BJ (cell line): Measurements from ENCODE around the gene WBP1. TPM values are rescaled to one million over a fixed set of nuclear protein-coding genes. Genes with fewer than 3 reads are reported as not detected.

Experiments
- CTCF ChIA-PET: fragments of 350-600 bp; formaldehyde crosslinking; extraction: SDS; loops from one replicate; lab custom pipeline; 2021; ENCODE audit warnings: antibody characterized with exemption, inconsistent platforms; lab: Yijun Ruan, JAX
- POLR2A ChIA-PET: fragments of 300-600 bp; sonication (Branson Sonifier 250); formaldehyde crosslinking; extraction: SDS; loops from one replicate; lab custom pipeline; 2021; ENCODE audit warnings: antibody characterized with exemption; lab: Charles Lee
- DNase-seq: peaks from one replicate; pipeline ENCODE4 v3.0.0-alpha.2; 2011; ENCODE audit warnings: low read depth
- H3K27me3 ChIP-seq: 2 replicates; pipeline ENCODE4 v1.6.0; 2011; ENCODE audit warnings: low read length; ENCODE audit not compliant: control insufficient read depth, insufficient read depth
- H3K36me3 ChIP-seq: 2 replicates; pipeline ENCODE4 v1.5.1; 2011; ENCODE audit warnings: low read length; ENCODE audit not compliant: control insufficient read depth, insufficient read depth
- H3K4me3 ChIP-seq: 2 replicates; pipeline ENCODE4 v1.5.1; 2011; ENCODE audit warnings: low read depth, mild to moderate bottlenecking, control low read depth, low read length
- polyA plus RNA-seq: library from polyadenylated mRNA; depleted of rRNA; stranded (reverse); fragments of >200 nt; gene quantifications from 2 replicates; pipeline ENCODE4 v1.2.3, GENCODE V29; 2011
- TF ChIP-seq, protein P1 (sequence below): IDR thresholded peaks from 2 replicates; pipeline ENCODE4 v1.5.1; 2011; ENCODE audit warnings: low read depth, mild to moderate bottlenecking, control low read depth, inconsistent platforms, low read length, moderate library complexity; ENCODE audit not compliant: insufficient read depth

Gene WBP1
- polyA plus RNA-seq, 1 experiment, result 92.0 TPM

DNA sequence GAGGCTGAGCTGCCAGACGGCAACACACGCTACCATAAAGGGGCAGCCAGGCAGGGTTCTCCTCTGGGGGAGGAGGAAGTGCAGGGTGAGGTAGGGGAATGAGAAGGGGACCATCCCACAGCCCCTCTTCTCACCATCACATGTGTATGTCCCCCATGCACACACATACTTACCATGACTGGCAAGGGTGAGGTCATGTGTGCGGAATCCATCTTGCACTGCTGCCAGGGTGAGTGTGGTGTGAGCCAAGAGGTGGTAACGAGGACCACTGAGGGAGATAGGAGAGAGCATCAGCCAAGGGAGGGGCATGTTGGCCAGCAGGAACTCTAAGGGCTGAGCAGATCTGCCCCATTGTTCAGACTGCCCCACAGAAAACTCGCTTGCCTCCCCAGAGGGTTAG, 29.6 kb upstream of the WBP1 start:
- TF ChIP-seq, protein P1, sequence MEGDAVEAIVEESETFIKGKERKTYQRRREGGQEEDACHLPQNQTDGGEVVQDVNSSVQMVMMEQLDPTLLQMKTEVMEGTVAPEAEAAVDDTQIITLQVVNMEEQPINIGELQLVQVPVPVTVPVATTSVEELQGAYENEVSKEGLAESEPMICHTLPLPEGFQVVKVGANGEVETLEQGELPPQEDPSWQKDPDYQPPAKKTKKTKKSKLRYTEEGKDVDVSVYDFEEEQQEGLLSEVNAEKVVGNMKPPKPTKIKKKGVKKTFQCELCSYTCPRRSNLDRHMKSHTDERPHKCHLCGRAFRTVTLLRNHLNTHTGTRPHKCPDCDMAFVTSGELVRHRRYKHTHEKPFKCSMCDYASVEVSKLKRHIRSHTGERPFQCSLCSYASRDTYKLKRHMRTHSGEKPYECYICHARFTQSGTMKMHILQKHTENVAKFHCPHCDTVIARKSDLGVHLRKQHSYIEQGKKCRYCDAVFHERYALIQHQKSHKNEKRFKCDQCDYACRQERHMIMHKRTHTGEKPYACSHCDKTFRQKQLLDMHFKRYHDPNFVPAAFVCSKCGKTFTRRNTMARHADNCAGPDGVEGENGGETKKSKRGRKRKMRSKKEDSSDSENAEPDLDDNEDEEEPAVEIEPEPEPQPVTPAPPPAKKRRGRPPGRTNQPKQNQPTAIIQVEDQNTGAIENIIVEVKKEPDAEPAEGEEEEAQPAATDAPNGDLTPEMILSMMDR, result no peak
- no peak overlapping the region for H3K4me3 ChIP-seq
- peaks cover 29% of the 10 kb centered on the region for H3K36me3 ChIP-seq
- no peaks in the 10 kb centered on the region for H3K27me3 ChIP-seq
- no peak for DNase-seq
- ChIA-PET CTCF (interaction anchor here (0.8 to 1.2 kb wide), 3 partner anchors 9 to 94 kb away, joined by 3 read pairs; no protein-coding TSS in a partner anchor), POLR2A (no interaction called here)

DNA sequence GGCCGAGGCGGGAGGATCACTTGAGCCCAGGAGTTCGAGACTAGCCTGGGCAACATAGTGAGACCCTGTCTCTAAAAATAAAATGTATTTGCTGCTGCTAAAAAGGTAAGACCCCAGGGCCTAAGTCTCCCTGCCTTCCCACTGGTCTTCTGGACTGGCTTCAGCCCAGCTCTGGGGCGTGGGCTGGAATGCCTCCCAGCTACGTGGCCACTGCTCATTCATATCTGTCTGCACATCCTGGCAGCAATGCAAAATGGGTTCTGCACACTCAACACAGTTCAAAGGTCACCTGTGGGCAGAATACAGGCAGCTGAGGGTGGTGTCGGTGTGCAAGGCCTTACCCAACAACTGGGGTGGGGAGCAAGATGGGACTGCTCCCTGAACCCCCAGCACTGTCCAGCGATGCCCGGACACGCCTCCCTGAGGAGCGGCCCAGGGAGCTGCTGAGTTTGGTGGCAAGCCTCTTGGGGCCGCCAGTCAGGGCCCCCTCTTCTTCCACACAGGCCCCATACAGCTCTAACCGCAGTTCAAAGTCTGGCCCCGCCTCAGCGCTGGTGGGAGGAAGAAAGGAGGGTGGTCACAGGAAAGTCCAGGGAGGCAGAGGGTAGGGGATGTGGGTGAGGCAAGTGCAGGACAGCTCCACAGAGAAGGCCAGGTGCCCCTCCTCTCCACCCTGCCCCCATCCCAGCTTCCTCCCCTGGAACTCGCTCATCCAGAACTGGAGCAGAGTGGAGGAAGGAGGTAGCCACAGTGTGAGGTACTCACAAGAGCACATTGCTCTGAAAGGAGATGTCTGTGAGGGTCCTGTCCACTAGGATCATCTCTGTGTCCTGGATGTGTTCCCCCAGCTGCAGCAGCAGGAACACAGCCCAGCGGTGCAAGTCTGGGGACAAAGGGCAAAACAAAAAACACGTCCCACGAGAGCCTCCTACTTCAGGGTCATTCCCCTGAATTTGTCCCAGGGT, 28.5 kb upstream of the WBP1 start:
- no peak overlapping the region for H3K4me3 ChIP-seq
- DNase-seq, result no peak
- no peaks in the 10 kb centered on the region for H3K27me3 ChIP-seq
- TF ChIP-seq, protein P1, result no peak
- POLR2A ChIA-PET, result interaction anchor here (0.7 kb wide), 1 partner anchor 473 kb away, joined by 3 read pairs; no protein-coding TSS in a partner anchor
- CTCF ChIA-PET, result interaction anchor here (1.2 kb wide), 1 partner anchor 8 kb away, joined by 3 read pairs; no protein-coding TSS in a partner anchor
- peaks cover 27% of the 10 kb centered on the region for H3K36me3 ChIP-seq

DNA sequence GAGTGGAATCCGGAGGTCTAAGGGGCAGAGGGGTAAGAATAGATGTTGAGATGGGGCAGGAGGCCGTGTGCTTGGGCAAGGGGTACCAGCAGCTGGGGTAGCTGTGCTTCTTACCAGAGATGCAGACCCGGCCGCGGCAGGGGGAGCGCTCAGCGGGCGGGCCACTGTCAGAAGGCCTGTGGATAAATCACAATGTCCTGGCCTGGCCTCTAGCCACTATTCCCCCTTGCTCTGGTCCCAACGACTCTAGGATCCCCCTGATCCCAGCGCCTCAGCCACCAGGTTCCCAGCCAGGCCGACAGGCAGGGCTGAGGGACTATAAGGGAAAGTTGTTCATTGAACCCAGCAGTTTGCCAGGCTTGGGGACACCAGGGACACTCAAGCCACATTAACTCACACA, 27.7 kb upstream of the WBP1 start:
- POLR2A ChIA-PET, result no interaction called here
- DNase-seq, result no peak
- TF ChIP-seq, protein P1, result no peak
- Histone ChIP-seq H3K27me3 (no peaks in the 10 kb centered on the region), H3K36me3 (peaks cover 25% of the 10 kb centered on the region), H3K4me3 (no peak overlapping the region)
- CTCF ChIA-PET, result no interaction called here

DNA sequence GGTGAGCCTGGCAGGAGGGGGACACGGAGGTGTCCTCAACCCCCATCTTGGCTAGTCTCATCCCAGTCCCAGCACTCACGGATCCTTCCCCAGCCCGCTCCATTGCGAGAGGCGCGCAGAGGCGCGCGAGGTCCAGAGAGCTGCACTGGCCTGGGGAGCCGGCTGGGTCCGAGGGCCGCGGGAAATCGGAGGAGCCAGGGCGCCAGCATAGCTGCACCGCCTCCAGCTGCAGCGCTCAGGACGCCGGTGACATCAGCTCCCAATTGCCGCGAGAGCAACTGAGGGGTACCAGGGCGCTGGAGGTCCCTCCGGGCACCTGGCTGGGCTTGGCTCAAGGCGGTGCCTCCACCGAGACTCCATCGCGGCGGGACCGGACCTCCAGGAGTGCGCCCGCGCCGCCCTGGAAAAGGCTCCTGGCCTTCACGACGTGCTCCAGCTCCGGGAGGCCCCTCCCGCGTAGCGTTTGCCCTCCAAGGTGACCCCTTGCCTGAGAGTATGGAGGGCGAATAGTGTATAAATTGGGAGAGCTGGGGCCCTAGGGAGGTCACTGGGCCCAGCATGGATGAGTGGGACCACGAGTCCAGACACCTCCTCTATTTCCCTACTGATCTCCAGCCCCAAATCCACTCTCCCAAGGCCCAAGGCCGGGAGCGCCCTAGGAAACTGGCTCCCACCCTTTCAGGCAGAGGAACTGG, 22.0 kb upstream of the WBP1 start:
- DNase-seq, result no peak
- POLR2A ChIA-PET, result no interaction called here
- H3K4me3 ChIP-seq, result no peak overlapping the region
- no peaks in the 10 kb centered on the region for H3K27me3 ChIP-seq
- H3K36me3 ChIP-seq, result peaks cover 5% of the 10 kb centered on the region
- TF ChIP-seq, protein P1, result no peak
- CTCF ChIA-PET, result interaction anchor here (0.5 to 1.1 kb wide), 2 partner anchors 18 to 187 kb away, joined by 3 read pairs; partner anchors contain the start of gene INO80B
